Measurements from ENCODE around the gene ROR1.

- TF ChIP-seq CTCF (CRISPR knock-in tag; IDR thresholded peaks at IDR 0.05), result no peak
- no peak for TF ChIP-seq RAD21 (CRISPR knock-in tag; IDR thresholded peaks at IDR 0.05)
- TF ChIP-seq EZH2 (conservative IDR thresholded peaks at IDR 0.05; ENCODE audit: low read depth, low read length), result no peak
- no peak for TF ChIP-seq ZNF784 (CRISPR knock-in tag; IDR thresholded peaks at IDR 0.05; ENCODE audit: borderline replicate concordance)
- no peak for TF ChIP-seq ZNF274 (CRISPR knock-in tag; IDR thresholded peaks at IDR 0.05)
- no peak for TF ChIP-seq ZBTB4 (CRISPR knock-in tag; IDR thresholded peaks at IDR 0.05; ENCODE audit: borderline replicate concordance)
- TF ChIP-seq JARID2 (CRISPR knock-in tag; IDR thresholded peaks at IDR 0.05; ENCODE audit: insufficient replicate concordance), result no peak
- TF ChIP-seq ELF1 (CRISPR knock-in tag; IDR thresholded peaks at IDR 0.05), result no peak
- TF ChIP-seq SMAD1 (CRISPR knock-in tag; IDR thresholded peaks at IDR 0.05; ENCODE audit: borderline replicate concordance, low read depth), result no peak
- TF ChIP-seq POLR2A (IDR thresholded peaks at IDR 0.05; ENCODE audit: insufficient read depth in 1 of 2, low read depth in 2 of 2, low read length in 2 of 2), result no peak
- no peak for TF ChIP-seq FOXK2 (IDR thresholded peaks at IDR 0.05)
- TF ChIP-seq IRF1 (CRISPR knock-in tag; IDR thresholded peaks at IDR 0.05; ENCODE audit: low read depth), result no peak
Measured at GRCh38 chr1:63729227-63729620, 44.6 kb upstream of the ROR1 start.

Measured in HepG2 (cell line).